Right renal cortex interstitium (tissue), 3 donors: Measurements from ENCODE around the gene KASH5. TPM values are rescaled to one million over a fixed set of nuclear protein-coding genes. Genes with fewer than 3 reads are reported as not detected.
A peak's percentile ranks its signal among the peaks of the same experiment; 100 is the strongest.
"Not testable (repeated sequence)": the region's sequence is repeated elsewhere in the genome, so short reads cannot be mapped to it uniquely, and the experiment has no call there.

Experiments used
- DNase-seq, 3 donors: peaks; one replicate each; pipeline ENCODE4 v3.0.0-alpha.2; 2013; ENCODE audit warnings: low read depth in 3 of 3, low spot score in 2 of 3
- polyA plus RNA-seq, 3 donors: library from polyadenylated mRNA; unstranded; fragments of 120-200 nt; gene quantifications; one replicate each; pipeline ENCODE4 v1.2.1, GENCODE V29; 2013; ENCODE audit not compliant: insufficient read length in 3 of 3

KASH5 gene
- polyA plus RNA-seq, 3 donors: 0.14 to 0.45 (median 0.18) TPM

GRCh38 chr19:49361438-49362047 is 26.5 kb upstream of the KASH5 start:
- DNase-seq: peak; percentile 80 to 90 (median 82)

- peak; percentile 27 to 71 (median 65) for DNase-seq
These were observed 25.8 kb upstream of the KASH5 start, which contains the start of gene TEAD2 for GRCh38 chr19:49362048-49362928. Gene TEAD2, minus strand, starts transcription at chr19:49362416. Its CDS starts 2,341 bp downstream, at chr19:49360075.

GRCh38 chr19:49362929-49363267 is 25.2 kb upstream of the KASH5 start:
- peak in 1 of 3 donors; percentile 47 for DNase-seq

GRCh38 chr19:49363268-49364082 is 24.6 kb upstream of the KASH5 start, which contains the start of gene DKKL1:
Gene DKKL1, plus strand, starts transcription at chr19:49363877. Its CDS starts 122 bp downstream, at chr19:49363999.
- peak; percentile 94 for DNase-seq

- no peak for DNase-seq
These were observed 23.8 kb upstream of the KASH5 start for GRCh38 chr19:49364083-49364737.

GRCh38 chr19:49366110-49366509 is 21.9 kb upstream of the KASH5 start:
- DNase-seq: no peak

GRCh38 chr19:49368711-49369358 is 19.2 kb upstream of the KASH5 start:
- no peak for DNase-seq

- DNase-seq: no peak
These were observed 16.9 kb upstream of the KASH5 start for GRCh38 chr19:49371184-49371583.

- DNase-seq: not testable (repeated sequence)
These were observed 14.9 kb upstream of the KASH5 start for GRCh38 chr19:49373174-49373573.

- DNase-seq: no peak
These were observed 13.2 kb upstream of the KASH5 start for GRCh38 chr19:49374665-49375434.

- DNase-seq: no peak
These were observed 9.5 kb upstream of the KASH5 start for GRCh38 chr19:49378512-49378911.

- DNase-seq: no peak
These were observed 7.7 kb upstream of the KASH5 start for GRCh38 chr19:49380391-49380790.

GRCh38 chr19:49382639-49383038 is 5.4 kb upstream of the KASH5 start:
- DNase-seq: no peak

GRCh38 chr19:49383599-49383998 is 4.5 kb upstream of the KASH5 start:
- no peak for DNase-seq

GRCh38 chr19:49389406-49389805 is 1.4 kb downstream of the KASH5 start:
- DNase-seq: no peak

- no peak for DNase-seq
These were observed 2.3 kb downstream of the KASH5 start for GRCh38 chr19:49390131-49390928.

GRCh38 chr19:49390929-49391359 is 2.9 kb downstream of the KASH5 start:
- DNase-seq: no peak
